Head of caudate nucleus (tissue), 42 donors: ENCODE results near the gene ACAD8.
"Not testable (repeated sequence)": the region's sequence is repeated elsewhere in the genome, so short reads cannot be mapped to it uniquely, and the experiment has no call there.

ENCODE experiments used
- DNase-seq, 42 donors: peaks; one replicate each; pipeline versions ENCODE4 v3.0.0 to v3.0.0-alpha.2; 2020 to 2021; ENCODE audit warnings: mixed read lengths in 7 of 42
- intact Hi-C: fragments of 100-400 bp; cut with DNase I; formaldehyde crosslinking; loops from one replicate; pipeline ENCODE4 v1.15.0; 2022

The ACAD8 gene

DNA sequence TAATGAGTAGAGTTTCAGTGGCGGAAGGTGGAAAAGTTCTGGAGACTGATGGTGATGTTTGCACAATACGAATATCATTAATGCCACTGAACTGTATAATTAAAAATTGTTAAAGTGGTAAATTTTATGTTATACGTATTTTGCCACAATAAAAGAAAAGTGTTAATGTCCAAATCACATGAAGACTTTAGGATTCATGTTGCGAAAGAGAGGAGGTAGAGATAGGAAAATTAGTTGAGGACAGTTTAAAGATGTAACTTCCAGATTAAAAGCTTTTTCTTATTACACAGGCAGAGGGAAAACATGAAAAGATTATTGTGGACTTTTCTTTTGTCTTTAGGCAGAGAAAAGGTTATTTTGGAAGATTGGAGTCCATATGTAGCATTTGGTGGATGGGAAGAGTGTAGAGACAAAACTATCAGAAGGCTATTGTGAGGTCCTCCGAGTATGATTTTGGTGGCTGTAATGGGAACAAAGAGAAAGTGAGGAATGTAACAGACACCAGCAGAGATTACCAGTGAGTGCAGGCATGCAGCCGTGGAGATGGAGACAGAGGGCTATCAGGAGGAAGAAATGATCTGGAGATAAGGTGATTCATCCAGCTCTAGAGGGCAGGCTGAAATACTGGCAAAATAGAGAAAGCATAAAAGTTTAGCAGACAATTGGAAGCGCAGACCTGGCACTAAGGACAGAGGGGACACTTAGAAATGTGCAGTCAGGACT lies 16.4 kb upstream of the ACAD8 start:
- intact Hi-C loops: no loop called here
- DNase-seq: no peak

DNA sequence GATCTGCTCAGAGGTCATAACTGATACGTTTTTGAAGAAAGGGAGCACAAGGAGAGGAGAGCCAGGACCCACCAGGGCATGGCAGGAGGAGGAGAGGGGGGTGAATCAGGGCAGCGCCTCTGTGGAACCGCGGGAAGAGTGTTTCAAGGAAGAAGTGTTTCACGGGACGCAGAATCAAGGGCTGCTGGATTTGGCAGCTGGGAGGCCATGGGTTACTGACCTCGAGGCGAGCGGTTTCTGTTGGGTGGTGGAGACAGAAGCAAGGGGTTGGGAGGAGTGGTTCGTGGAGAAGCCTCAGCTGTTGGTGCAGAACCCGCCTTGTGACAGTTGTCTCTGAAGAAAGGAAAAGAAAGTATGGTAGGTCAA lies 15.8 kb upstream of the ACAD8 start:
- DNase-seq: peak in 2 of 42 donors; percentile 4 to 12
- intact Hi-C loops: no loop called here

DNA sequence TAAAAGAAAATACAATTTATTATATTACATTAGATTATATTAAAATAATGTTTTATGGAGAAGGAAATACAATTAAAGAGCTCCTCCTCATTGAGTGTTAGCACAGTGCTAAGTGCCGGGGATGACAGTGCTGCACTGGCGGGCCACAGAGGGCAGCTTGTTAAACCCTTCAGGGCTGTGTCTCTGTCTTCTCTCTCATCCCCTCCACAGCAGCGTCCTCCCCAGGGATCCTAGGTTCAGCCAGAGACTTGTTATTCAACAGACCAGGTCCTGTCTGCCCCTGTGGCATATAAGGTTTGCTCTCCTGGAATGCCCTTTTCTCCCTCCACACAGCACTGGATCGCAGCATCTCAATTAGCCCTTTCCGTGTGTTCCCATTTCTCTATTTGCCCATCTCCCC lies 14.4 kb upstream of the ACAD8 start:
- intact Hi-C loops: no loop called here
- peak in 1 of 42 donors; percentile 4 for DNase-seq

DNA sequence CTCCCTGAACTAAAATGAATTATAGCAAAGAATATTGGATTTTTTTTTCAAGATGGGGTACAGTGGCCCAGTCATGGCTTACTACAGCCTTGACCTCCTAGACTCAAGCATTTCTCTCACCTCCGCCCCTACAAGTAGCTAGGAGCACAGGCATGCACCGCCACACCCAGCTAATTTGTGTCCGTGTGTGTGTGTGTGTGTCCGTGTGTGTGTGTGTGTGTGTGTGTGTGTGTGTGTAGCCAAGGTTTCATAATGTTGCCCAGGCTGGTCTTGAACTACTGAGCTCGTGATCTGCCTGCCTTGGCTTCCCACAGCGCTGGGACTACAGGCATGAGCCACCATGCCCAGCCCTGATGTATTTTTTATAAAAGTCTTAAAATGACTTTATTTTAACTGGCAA lies 12.8 kb upstream of the ACAD8 start:
- DNase-seq: no peak
- intact Hi-C loops: no loop called here

GRCh38 chr11:134242376-134242775 lies 11.0 kb upstream of the ACAD8 start:
- intact Hi-C loops: no loop called here
- no peak for DNase-seq

GRCh38 chr11:134243913-134244312 lies 9.5 kb upstream of the ACAD8 start:
- intact Hi-C loops: no loop called here
- no peak for DNase-seq

GRCh38 chr11:134244593-134244992 lies 8.8 kb upstream of the ACAD8 start:
- intact Hi-C loops: no loop called here
- DNase-seq: no peak

DNA sequence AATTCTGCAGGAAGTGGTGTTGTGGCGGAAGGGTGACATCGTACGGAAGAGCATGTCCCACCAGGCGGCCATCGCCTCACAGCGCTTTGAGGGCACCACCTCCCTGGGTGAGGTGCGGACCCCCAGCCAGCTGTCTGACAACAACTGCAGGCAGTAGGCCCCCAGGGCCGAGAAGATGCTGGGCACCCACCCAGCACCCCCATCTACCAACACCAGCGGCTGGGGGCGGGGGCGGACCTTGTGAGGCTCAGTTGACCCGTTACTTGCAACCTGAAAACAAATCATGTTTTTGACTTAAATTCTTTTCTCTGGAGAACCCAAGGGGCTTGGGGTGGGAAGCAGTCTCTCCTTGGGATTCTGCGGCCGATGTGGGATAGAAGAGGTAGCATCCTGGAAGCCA lies 7.9 kb upstream of the ACAD8 start:
- DNase-seq: no peak
- intact Hi-C loops: no loop called here

DNA sequence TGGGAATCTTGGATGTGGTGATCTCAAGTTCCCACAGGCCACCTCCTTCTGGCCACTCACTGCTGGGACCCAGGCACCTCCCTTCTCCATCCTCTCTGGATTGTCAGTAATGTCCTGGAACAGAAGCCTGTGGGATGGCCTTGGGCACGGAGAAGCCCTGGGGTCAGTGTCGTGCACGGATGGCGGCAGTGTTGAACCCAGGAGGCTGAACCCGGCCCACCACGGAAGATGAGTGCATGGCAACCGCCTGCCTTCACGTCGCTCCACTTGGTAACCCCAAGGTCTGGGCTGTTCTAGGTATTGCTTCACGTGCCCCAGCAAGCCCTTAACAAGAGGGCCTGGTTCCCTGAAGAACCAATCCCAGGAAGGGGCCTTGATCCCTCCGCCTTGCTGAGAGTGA lies 7.3 kb upstream of the ACAD8 start:
- no peak for DNase-seq
- intact Hi-C loops: no loop called here

DNA sequence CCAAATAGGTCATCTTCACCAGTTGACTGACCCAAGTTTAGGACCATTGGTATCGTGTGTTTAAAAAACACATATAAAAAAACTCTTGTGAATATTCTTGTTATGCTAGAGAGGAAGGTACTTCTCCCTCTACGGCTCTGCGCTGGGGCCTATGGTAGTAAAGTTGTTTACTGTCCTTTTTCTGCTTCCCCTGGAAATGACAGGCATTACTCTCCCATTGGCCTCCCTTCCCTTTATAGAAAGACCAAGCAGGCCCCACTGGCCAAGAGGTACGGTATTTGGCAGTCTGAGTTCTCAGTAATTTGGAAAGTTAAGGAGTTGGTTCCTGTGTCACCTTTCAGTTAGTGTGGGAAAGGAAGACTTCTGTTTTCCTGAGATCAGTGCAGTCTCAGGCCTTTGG lies 6.7 kb upstream of the ACAD8 start:
- DNase-seq: no peak
- intact Hi-C loops: no loop called here

DNA sequence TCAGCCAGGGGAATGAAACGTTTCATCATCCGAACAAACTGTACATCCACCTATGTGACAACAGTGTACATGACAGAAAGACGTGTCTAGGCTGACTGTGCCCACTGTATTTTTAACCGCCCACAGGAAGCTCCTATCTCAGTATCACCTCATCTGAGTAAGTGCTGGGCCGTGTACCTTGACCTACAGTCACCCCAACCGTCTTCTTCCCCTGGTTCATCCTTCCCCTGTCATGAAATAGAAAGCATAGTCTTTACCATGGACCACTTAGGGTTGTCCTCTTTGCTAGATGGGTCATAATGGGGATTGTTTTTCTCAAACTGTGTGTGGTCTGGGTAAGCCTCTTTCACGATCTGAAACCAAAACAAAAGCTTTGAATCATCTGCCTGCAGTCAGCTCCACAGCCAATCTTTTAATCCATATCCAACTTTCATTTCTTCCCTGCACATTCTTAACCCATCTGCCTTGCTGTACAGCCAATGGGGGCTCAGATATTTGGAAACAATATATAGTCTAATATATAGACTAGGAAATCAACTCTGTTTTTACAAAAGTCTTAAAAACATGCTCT lies 4.4 kb upstream of the ACAD8 start:
- intact Hi-C loops: no loop called here
- peak in 1 of 42 donors; percentile 21 for DNase-seq

DNA sequence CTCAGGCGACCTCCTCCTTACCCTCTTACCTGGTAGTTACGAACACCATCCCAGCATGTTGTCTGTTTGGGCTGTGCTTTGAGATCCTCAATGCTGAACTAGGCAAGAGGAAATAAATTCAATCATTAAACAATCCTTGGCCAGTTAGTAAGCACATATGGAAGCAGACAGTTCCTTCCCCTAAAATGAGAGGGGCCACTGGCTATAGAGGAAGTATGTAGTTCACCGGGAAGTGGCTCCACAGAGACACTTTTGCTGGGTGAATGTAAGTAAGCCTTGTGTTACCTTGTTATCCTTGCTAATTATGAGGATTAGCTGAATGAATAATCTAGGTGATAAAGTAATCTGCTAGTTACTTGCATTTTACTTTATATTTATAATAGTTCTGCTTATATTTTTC lies 3.1 kb upstream of the ACAD8 start:
- no peak for DNase-seq
- intact Hi-C loops: no loop called here

DNA sequence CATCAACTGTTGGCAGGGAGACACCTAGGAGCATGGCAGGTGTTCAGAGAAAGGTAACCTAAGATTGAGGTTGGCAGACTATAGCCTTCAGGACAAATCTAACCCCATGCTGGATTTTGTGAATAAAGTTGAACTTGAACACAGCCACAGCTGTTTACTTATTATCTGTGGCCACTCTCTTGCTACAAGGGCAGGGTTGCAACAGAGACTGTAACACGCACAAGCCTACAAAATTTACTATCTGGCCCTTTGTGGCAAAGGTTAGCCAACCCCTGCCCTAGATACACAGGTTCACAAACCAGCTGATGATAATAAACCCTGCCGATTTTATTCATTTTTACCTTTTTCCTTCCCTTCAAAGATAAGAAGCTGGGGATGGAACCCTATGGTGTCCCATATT lies 2.7 kb upstream of the ACAD8 start:
- intact Hi-C loops: no loop called here
- no peak for DNase-seq

GRCh38 chr11:134252346-134253187 lies 801 bp upstream of the ACAD8 start:
- intact Hi-C loops: no loop called here
- peak in 26 of 42 donors; percentile 13 to 67 (median 42) for DNase-seq

DNA sequence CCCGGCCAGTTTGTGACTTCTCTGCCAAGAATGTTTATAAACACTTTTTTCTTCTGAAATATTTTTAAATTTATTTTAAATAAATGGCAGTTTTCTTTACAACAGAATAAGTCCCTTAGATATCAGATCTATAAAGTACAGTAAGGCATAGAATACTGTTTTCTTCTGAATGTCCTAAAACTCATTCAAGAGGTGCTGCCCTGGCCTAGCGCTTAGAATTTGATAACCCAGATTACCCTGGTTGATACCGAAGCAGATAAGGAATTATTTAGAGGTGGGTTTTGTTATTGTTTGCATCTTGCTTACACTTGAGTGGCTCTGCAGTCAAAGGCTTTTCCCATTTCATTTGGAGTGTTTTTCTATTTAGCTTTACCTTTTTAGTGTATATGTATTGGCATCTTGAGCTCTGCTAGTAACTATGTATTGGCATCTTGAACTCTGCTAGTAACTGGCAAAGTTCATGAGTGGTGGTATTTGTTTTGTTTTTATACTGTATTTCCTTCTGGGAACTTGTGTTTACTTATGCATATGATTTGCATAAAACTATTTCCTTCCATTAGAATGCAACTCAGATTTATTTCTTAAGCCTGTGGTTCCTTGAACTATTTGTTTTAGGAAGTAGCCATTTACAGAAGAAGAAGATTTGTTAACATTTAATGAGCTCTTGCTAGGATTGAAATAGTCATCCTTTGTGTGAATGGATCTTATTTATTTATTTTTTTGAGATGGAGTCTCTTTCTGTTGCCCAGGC lies 1.2 kb downstream of the ACAD8 start:
- DNase-seq: no peak
- intact Hi-C loops: no loop called here

DNA sequence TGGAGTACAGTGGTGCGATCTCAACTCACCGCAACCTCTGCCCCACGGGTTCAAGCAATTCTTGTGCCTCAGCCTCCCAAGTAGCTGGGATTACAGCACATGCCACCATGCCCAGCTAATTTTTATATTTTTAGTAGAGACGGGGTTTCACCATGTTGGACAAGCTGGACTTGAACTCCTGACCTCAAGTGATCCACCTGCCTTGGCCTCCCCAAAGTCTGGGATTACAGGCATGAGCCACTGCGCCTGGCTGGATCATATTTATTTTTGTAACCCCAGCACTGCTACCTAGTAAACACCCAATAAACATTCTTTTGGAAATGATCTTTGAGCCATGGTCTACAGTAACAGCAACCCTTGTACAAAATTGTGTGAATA lies 1.8 kb downstream of the ACAD8 start:
- DNase-seq, intact Hi-C loops: not testable (repeated sequence)

DNA sequence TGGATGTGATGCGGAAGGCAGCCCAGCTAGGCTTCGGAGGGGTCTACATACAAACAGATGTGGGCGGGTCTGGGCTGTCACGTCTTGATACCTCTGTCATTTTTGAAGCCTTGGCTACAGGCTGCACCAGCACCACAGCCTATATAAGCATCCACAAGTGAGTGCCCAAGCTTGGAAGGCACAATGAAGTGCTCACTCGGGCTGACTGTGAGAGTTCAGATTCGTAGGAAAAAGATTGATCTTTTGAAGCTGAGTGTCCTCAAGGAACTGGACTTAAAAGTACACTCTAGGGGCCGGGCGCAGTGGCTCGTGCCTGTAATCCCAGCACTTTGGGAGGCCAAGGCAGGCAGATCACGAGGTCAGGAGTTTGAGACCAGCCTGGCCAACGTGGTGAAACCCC lies 3.7 kb downstream of the ACAD8 start:
- intact Hi-C loops: no loop called here
- peak in 1 of 42 donors; percentile 13 for DNase-seq

DNA sequence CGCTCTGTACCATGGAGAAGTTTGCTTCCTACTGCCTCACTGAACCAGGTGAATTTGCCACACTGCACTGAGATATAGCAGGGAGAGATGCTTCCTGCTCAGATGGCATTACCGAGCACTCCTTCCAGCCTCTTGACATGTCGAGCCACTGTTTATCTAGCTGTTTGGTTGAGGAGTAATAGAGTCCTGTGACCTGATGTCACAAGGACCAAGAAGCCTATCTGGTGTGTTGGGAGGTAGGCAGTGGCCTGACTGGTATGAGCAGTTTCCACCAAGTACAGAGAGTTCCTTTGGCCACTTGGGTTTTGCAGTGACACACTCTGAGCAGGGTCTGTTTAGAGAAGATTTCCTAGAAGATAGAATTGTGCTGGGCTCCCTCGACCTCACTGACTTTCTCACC lies 5.2 kb downstream of the ACAD8 start:
- DNase-seq: no peak
- intact Hi-C loops: no loop called here

GRCh38 chr11:134260503-134260902 lies 7.1 kb downstream of the ACAD8 start:
- intact Hi-C loops: no loop called here

GRCh38 chr11:134260983-134261382 lies 7.6 kb downstream of the ACAD8 start:
- intact Hi-C loops: no loop called here
- DNase-seq: peak in 1 of 42 donors; percentile 34

More at GRCh38 chr11:134260503-134260902, 7.1 kb downstream of the ACAD8 start:
- DNase-seq: no peak
